ENCODE data around the gene FOXJ2. TPM values are rescaled to one million over a fixed set of nuclear protein-coding genes. Genes with fewer than 3 reads are reported as not detected.
A peak's percentile ranks its signal among the peaks of the same experiment; 100 is the strongest.
"Not testable (repeated sequence)": the region's sequence is repeated elsewhere in the genome, so short reads cannot be mapped to it uniquely, and the experiment has no call there.

The FOXJ2 gene
- total RNA-seq, 1 experiment from 2014 or later, result 19.7 TPM

- CTCF ChIA-PET, result interaction anchor here (1.0 to 2.9 kb wide), 12 partner anchors 9 to 159 kb away, joined by 3 to 42 read pairs (median 7); no protein-coding TSS in a partner anchor
- BruUV-seq (replicated peaks), result no TSS peak
- Mint-ChIP-seq H3K4me1 (ENCODE audit: insufficient read depth, unreplicated experiment) (peaks cover 28% of the 10 kb centered on the region), H3K27ac (ENCODE audit: low read depth, unreplicated experiment) (no peak overlapping the region), H3K36me3 (ENCODE audit: insufficient read depth, unreplicated experiment) (no peaks in the 10 kb centered on the region), H3K9me3 (ENCODE audit: unreplicated experiment) (no peaks in the 10 kb centered on the region), H3K27me3 (ENCODE audit: insufficient read depth, unreplicated experiment) (no peaks in the 10 kb centered on the region), H3K4me3 (ENCODE audit: unreplicated experiment) (no peak overlapping the region)
- DNase-seq (ENCODE audit: unreplicated experiment), result no peak
- POLR2A ChIA-PET, result interaction anchor here (1.0 to 3.2 kb wide), 5 partner anchors 14 to 53 kb away, joined by 3 to 18 read pairs (median 4); partner anchors contain the start of gene FOXJ2
- TF ChIP-seq CTCF (IDR thresholded peaks at IDR 0.05; ENCODE audit: unreplicated experiment), result no peak
- intact Hi-C loops (cut with micrococcal nuclease), result loop anchor here (1.0 kb wide), 2 partner anchors 33 to 146 kb away; no protein-coding TSS in a partner anchor
These were observed 46.4 kb downstream of the FOXJ2 start for GRCh38 chr12:8078916-8079315.

DNA sequence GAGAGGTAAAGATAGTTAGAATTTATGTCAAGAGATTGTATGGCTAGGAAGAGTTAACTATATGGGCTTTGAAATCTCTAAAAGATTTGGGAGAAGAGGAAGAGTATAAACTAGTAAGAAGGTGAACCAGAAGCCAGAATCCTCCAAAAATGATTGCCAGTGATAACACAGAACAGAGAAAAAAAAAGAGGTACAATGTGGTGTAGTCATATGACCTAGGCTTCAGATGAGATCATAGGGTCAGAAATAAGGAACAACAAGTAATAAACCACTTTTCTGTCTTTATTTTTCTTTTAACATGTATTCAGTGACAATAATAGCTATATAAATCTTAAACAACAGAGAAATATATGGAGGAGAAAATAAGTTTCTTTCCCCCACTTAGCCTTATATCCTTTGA, 47.6 kb downstream of the FOXJ2 start:
- DNase-seq (ENCODE audit: unreplicated experiment), result no peak
- H3K36me3 Mint-ChIP-seq (ENCODE audit: insufficient read depth, unreplicated experiment), result no peaks in the 10 kb centered on the region
- BruUV-seq (replicated peaks), result no TSS peak
- intact Hi-C loops (cut with micrococcal nuclease), result loop anchor here (5.0 kb wide), 1 partner anchor 48 kb away; the partner anchor contains the start of gene FOXJ2
- ChIA-PET CTCF (interaction anchor here (0.6 kb wide), 1 partner anchor 471 kb away, joined by 3 read pairs; no protein-coding TSS in a partner anchor), POLR2A (interaction anchor here (0.6 to 0.7 kb wide), 2 partner anchors 42 to 52 kb away, joined by 3 read pairs; no protein-coding TSS in a partner anchor)
- peaks cover 37% of the 10 kb centered on the region for H3K4me1 Mint-ChIP-seq (ENCODE audit: insufficient read depth, unreplicated experiment)
- no peaks in the 10 kb centered on the region for H3K9me3 Mint-ChIP-seq (ENCODE audit: unreplicated experiment)
- peak overlapping the region; percentile 17 for H3K27ac Mint-ChIP-seq (ENCODE audit: low read depth, unreplicated experiment)
- no peak for TF ChIP-seq CTCF (IDR thresholded peaks at IDR 0.05; ENCODE audit: unreplicated experiment)
- no peaks in the 10 kb centered on the region for H3K27me3 Mint-ChIP-seq (ENCODE audit: insufficient read depth, unreplicated experiment)
- H3K4me3 Mint-ChIP-seq (ENCODE audit: unreplicated experiment), result peak overlapping the region; percentile 15

DNA sequence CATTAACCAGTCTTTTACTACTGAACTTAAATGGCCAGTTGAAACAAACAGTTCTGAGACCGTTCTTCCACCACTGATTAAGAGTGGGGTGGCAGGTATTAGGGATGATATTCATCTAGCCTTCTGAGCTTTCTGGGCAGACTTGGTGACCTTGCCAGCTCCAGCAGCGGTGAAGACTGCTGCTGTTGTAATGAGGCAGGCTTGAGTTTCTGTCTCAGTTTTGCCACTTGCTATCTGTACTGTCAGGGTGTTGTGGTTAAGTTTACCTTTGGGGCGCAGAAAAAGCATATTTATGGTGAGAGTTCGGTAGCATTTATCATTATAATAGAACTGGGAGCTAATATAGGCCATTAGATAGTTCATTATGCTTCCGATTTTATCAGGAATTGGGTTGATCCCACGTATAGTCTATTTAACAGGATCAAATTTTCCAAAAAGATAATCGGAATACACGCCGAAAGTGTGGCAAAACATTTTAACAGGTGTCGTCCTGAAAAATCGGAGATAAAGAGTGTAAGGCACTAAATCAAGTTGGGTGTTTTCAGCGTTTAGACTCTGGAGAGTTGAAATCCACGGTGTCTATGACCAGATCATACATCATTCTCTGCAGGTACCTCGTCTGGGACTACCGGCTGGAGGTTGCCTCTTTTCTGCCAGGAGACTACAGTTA, 48.9 kb downstream of the FOXJ2 start:
- TF ChIP-seq CTCF (IDR thresholded peaks at IDR 0.05; ENCODE audit: unreplicated experiment), result no peak
- Mint-ChIP-seq H3K27ac (ENCODE audit: low read depth, unreplicated experiment) (peak overlapping the region; percentile 98), H3K9me3 (ENCODE audit: unreplicated experiment) (no peaks in the 10 kb centered on the region), H3K4me3 (ENCODE audit: unreplicated experiment) (peak overlapping the region; percentile 99), H3K27me3 (ENCODE audit: insufficient read depth, unreplicated experiment) (no peaks in the 10 kb centered on the region), H3K36me3 (ENCODE audit: insufficient read depth, unreplicated experiment) (no peaks in the 10 kb centered on the region), H3K4me1 (ENCODE audit: insufficient read depth, unreplicated experiment) (peaks cover 41% of the 10 kb centered on the region)
- ChIA-PET CTCF (interaction anchor here (0.6 to 1.0 kb wide), 4 partner anchors 24 to 44 kb away, joined by 3 to 4 read pairs (median 3); no protein-coding TSS in a partner anchor), POLR2A (interaction anchor here (0.6 to 1.2 kb wide), 8 partner anchors 11 to 1946 kb away, joined by 3 to 9 read pairs (median 3); no protein-coding TSS in a partner anchor)
- intact Hi-C loops (cut with micrococcal nuclease), result loop anchor here (5.0 kb wide), 1 partner anchor 49 kb away; the partner anchor contains the start of gene FOXJ2
- peak; percentile 11 for DNase-seq (ENCODE audit: unreplicated experiment)
- BruUV-seq (replicated peaks), result TSS peak; percentile 89

DNA sequence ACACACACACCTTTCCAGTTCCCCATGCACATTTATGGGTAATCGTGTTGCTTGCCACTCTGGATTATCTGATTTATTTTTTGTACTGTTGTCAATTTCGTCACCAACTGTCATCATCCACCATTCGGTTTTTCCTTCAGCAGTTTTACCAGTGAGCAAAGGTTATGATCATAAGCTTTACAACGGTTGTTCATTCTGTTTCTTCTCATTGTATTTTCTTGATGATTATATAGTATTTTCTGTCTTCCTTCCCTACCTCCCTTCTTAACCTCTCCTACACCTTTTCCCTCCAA, 50.2 kb downstream of the FOXJ2 start:
- BruUV-seq (replicated peaks), result no TSS peak
- Mint-ChIP-seq H3K36me3 (ENCODE audit: insufficient read depth, unreplicated experiment) (no peaks in the 10 kb centered on the region), H3K4me3 (ENCODE audit: unreplicated experiment) (peak overlapping the region; percentile 99), H3K27ac (ENCODE audit: low read depth, unreplicated experiment) (peak overlapping the region; percentile 98), H3K27me3 (ENCODE audit: insufficient read depth, unreplicated experiment) (no peaks in the 10 kb centered on the region), H3K9me3 (ENCODE audit: unreplicated experiment) (no peaks in the 10 kb centered on the region), H3K4me1 (ENCODE audit: insufficient read depth, unreplicated experiment) (peaks cover 31% of the 10 kb centered on the region)
- TF ChIP-seq CTCF (IDR thresholded peaks at IDR 0.05; ENCODE audit: unreplicated experiment), result no peak
- no peak for DNase-seq (ENCODE audit: unreplicated experiment)
- intact Hi-C loops (cut with micrococcal nuclease), result loop anchor here (5.0 kb wide), 1 partner anchor 50 kb away; the partner anchor contains the start of gene FOXJ2
- ChIA-PET POLR2A (interaction anchor here (0.7 to 1.2 kb wide), 6 partner anchors 24 to 71 kb away, joined by 3 to 8 read pairs (median 4); no protein-coding TSS in a partner anchor), CTCF (interaction anchor here (0.7 to 1.6 kb wide), 3 partner anchors 37 to 1869 kb away, joined by 3 to 5 read pairs (median 3); no protein-coding TSS in a partner anchor)

DNA sequence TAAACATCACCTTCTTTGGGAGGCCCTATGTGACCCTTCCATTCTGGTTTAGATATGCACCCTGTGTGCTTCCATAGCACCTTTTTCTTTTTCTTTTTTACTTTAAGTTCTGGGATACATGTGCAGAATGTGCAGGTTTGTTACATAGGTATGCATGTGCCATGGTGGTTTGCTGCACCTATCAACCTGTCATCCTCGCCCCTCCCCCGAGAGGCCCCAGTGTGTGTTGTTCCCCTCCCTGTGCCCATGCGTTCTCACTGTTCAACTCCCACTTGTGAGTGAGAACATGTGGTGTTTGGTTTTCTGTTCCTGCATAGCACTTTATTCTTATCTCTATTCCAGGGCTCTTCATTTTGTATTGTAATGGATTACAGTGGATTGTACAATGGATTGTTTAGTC, 51.8 kb downstream of the FOXJ2 start:
- CTCF ChIA-PET, result interaction anchor here (1.2 kb wide), 1 partner anchor 39 kb away, joined by 4 read pairs; no protein-coding TSS in a partner anchor

More for the DNA sequence above, 51.8 kb downstream of the FOXJ2 start:
- H3K4me1 Mint-ChIP-seq (ENCODE audit: insufficient read depth, unreplicated experiment), result peaks cover 44% of the 10 kb centered on the region
- DNase-seq (ENCODE audit: unreplicated experiment); H3K9me3 Mint-ChIP-seq (ENCODE audit: unreplicated experiment); H3K36me3 Mint-ChIP-seq (ENCODE audit: insufficient read depth, unreplicated experiment); POLR2A ChIA-PET; BruUV-seq (replicated peaks); H3K27me3 Mint-ChIP-seq (ENCODE audit: insufficient read depth, unreplicated experiment); H3K27ac Mint-ChIP-seq (ENCODE audit: low read depth, unreplicated experiment): not testable (repeated sequence)
- intact Hi-C loops (cut with micrococcal nuclease), result loop anchor here (5.0 kb wide), 1 partner anchor 52 kb away; the partner anchor contains the start of gene FOXJ2
- peak overlapping the region; percentile 99 for H3K4me3 Mint-ChIP-seq (ENCODE audit: unreplicated experiment)

All from MCF 10A (cell line).